Activated naive CD8-positive, alpha-beta T cell treated with anti-CD3 and anti-CD28 coated beads for 36 hours (primary cell): ENCODE measurements around the gene ZBTB7A. TPM values are rescaled to one million over a fixed set of nuclear protein-coding genes. Genes with fewer than 3 reads are reported as not detected.
A peak's percentile ranks its signal among the peaks of the same experiment; 100 is the strongest.

ENCODE experiments used
- DNase-seq: peaks from one replicate; pipeline ENCODE4 v3.0.0; 2021
- H3K27ac Mint-ChIP-seq: one replicate; pipeline ENCODE4 v1.8.0; 2022; ENCODE audit warnings: mild to moderate bottlenecking, moderate library complexity, mixed read lengths
- H3K27me3 Mint-ChIP-seq: one replicate; pipeline ENCODE4 v1.8.0; 2022; ENCODE audit warnings: mild to moderate bottlenecking, mixed read lengths
- H3K36me3 Mint-ChIP-seq: one replicate; pipeline ENCODE4 v1.8.0; 2021; ENCODE audit warnings: mild to moderate bottlenecking, mixed read lengths
- H3K4me1 Mint-ChIP-seq: one replicate; pipeline ENCODE4 v1.8.0; 2021; ENCODE audit warnings: mixed read lengths
- H3K4me3 Mint-ChIP-seq: one replicate; pipeline ENCODE4 v1.8.0; 2022; ENCODE audit warnings: mild to moderate bottlenecking, moderate library complexity, mixed read lengths
- H3K9me3 Mint-ChIP-seq: one replicate; pipeline ENCODE4 v1.8.0; 2022; ENCODE audit warnings: mixed read lengths
- total RNA-seq, 2 experiments: library from RNA; stranded (reverse); gene quantifications; one replicate each; pipeline ENCODE4 v1.2.3, GENCODE V29; 2021

The ZBTB7A gene
- 10 to 100 TPM; 34.9 to 35.9 TPM for total RNA-seq

DNA sequence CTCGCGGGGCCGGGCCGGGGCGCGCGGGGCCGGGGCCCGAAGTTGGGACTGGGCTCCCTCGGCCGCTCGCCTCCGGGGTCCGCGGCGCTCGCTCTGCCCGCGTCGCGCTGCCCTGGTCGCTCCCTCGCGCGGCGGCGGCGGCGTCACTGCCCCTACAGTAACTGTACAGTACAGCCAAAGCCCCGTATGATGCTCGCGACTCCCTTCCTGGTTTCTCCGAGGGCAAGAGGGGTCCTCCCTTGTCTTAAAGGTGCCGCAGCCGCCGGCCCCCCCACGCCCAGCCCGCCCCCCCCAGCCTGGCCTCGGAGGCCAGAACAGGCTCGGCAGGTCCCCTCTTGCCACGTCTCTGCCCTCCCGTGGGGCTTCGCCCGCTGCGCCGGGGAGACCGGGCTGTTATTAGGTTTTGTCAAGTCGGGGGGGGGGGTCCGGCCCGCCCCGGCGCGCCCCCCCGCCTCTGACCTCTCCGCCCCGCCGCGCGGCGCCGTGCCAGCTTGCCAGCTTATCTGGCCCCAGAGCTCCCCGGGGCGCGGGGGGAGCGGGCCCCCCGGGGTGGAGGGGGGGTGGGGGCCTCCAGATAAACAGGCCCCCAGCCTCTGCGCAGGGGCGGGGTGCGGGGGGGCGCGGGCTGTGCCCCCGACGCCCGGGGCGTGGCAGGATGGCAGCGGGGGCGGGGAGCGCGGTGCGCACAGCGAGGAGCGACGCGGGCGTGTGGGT lies at the start of gene ZBTB7A:
ZBTB7A (minus strand) TSS at position 218 of the 714 bp plus-strand sequence. CDS start 11,667 bp downstream, outside the sequence.
- Mint-ChIP-seq H3K4me3 (peak within 1 kb of the TSS; percentile 79), H3K36me3 (peaks cover 9% of the 10 kb centered on the region), H3K27me3 (no peaks in the 10 kb centered on the region), H3K9me3 (no peaks in the 10 kb centered on the region), H3K27ac (peak within 1 kb of the TSS; percentile 74), H3K4me1 (peaks cover 26% of the 10 kb centered on the region)
- peak; percentile 77 for DNase-seq

DNA sequence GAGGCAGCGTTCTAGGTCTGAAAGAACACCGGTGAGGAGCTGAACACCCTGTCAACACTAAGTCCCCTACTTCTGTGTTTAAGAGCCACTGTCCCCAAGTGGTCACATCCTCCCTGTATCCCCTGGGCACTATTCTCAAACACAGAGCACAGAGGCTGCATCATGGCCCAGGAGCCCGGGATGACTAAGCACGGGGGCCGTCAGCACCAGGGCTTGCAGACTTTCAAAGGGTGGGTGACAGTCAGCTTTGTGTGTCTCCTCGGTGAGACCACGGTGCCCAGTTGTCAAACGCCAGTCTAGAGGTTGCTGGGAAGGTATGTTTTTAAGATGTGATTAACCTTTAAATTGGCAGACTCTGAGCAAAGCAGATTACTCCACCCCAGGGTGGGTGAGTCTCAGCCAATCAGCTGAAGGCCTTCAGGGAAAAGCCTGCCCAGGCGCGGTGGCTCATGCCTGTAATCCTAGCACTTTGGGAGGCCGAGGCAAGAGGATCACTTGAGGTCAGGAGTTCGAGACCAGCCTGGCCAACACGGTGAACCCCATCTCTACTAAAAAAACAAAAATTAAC lies 49.2 kb upstream of the ZBTB7A start:
- Mint-ChIP-seq H3K9me3 (no peaks in the 10 kb centered on the region), H3K27me3 (no peaks in the 10 kb centered on the region), H3K27ac (peak overlapping the region; percentile 48), H3K4me1 (peaks cover 30% of the 10 kb centered on the region), H3K36me3 (peaks cover 19% of the 10 kb centered on the region), H3K4me3 (no peak overlapping the region)
- DNase-seq, result peak; percentile 25

- Mint-ChIP-seq H3K27me3 (no peaks in the 10 kb centered on the region), H3K36me3 (peaks cover 23% of the 10 kb centered on the region), H3K27ac (peak overlapping the region; percentile 66), H3K9me3 (no peaks in the 10 kb centered on the region), H3K4me3 (no peak overlapping the region), H3K4me1 (peaks cover 31% of the 10 kb centered on the region)
- peak; percentile 62 for DNase-seq
Measured at GRCh38 chr19:4115050-4115817, 48.5 kb upstream of the ZBTB7A start.

DNA sequence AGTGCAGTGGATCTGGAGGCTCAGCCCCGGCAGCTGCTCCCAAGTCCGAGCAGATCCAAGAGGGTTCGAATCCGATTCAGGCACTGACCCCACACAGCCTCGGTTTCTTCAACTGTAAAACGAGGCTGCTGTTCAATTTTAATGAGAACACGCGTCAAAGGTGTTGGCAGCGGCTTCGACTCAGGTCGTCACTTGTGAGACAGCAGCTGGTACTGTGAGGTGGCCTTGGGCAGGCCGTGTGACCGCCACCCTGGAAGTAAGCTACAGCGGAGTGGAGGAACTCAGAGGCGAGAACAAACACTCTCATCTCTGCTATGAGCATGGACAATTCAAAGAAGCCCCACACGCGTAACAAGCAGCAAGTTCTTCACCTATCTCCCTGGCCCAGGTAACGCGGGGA lies 47.5 kb upstream of the ZBTB7A start:
- peaks cover 34% of the 10 kb centered on the region for H3K36me3 Mint-ChIP-seq
- no peaks in the 10 kb centered on the region for H3K27me3 Mint-ChIP-seq
- no peak overlapping the region for H3K4me3 Mint-ChIP-seq
- no peak overlapping the region for H3K27ac Mint-ChIP-seq
- no peak for DNase-seq
- peaks cover 40% of the 10 kb centered on the region for H3K4me1 Mint-ChIP-seq
- H3K9me3 Mint-ChIP-seq, result no peaks in the 10 kb centered on the region

GRCh38 chr19:4113398-4114088 lies 46.8 kb upstream of the ZBTB7A start:
- Mint-ChIP-seq H3K4me1 (peaks cover 46% of the 10 kb centered on the region), H3K4me3 (no peak overlapping the region), H3K36me3 (peaks cover 40% of the 10 kb centered on the region), H3K27ac (no peak overlapping the region), H3K27me3 (no peaks in the 10 kb centered on the region), H3K9me3 (no peaks in the 10 kb centered on the region)
- no peak for DNase-seq

DNA sequence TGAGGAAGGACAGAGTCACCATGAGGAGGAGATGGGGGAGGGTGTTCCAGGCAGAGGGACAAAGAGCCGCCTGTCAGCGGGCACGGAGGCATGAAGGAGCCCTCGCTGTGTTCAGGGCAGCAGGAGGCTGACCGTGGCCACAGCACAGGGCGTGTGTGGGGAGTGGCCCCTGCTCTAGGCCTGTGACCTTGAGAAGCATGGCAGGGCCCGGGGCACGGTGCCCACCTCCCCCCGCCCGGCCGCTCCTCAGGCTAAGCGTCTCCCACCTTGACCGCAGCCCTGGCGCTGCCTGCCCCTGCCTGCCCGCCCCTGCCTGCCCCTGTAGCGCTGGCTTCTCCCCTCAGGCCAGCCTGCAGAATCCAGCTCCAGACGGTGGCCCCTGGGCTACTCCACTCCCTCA lies 45.7 kb upstream of the ZBTB7A start:
- H3K27ac Mint-ChIP-seq, result no peak overlapping the region
- peaks cover 47% of the 10 kb centered on the region for H3K4me1 Mint-ChIP-seq
- no peak overlapping the region for H3K4me3 Mint-ChIP-seq

DNA sequence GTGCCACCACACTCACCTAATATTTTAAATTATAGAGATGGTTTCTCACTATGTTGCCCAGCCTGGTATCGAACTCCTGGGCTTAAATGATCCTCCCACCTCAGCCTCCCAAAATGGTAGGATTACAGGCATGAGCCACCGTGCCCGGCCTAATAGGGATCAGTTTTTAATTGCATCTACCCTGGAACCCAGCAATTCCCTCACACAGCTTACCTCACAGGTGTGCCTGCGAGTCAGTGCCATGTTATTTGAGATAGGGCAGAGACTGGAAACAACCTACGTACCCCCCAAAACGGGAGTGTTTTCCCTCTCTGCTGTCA lies 42.9 kb upstream of the ZBTB7A start:
- peaks cover 69% of the 10 kb centered on the region for H3K36me3 Mint-ChIP-seq
- peak overlapping the region; percentile 91 for H3K27ac Mint-ChIP-seq
- no peak overlapping the region for H3K4me3 Mint-ChIP-seq
- H3K27me3 Mint-ChIP-seq, result no peaks in the 10 kb centered on the region
- H3K4me1 Mint-ChIP-seq, result peaks cover 48% of the 10 kb centered on the region
- peaks cover 2% of the 10 kb centered on the region for H3K9me3 Mint-ChIP-seq
- DNase-seq, result no peak

More for the DNA sequence above, 45.7 kb upstream of the ZBTB7A start:
- DNase-seq, result no peak
- no peaks in the 10 kb centered on the region for H3K9me3 Mint-ChIP-seq
- H3K36me3 Mint-ChIP-seq, result peaks cover 49% of the 10 kb centered on the region
- H3K27me3 Mint-ChIP-seq, result no peaks in the 10 kb centered on the region

- H3K9me3 Mint-ChIP-seq, result peaks cover 2% of the 10 kb centered on the region
- H3K27me3 Mint-ChIP-seq, result no peaks in the 10 kb centered on the region
- peaks cover 49% of the 10 kb centered on the region for H3K4me1 Mint-ChIP-seq
- peak; percentile 72 for DNase-seq
- peaks cover 69% of the 10 kb centered on the region for H3K36me3 Mint-ChIP-seq
- H3K4me3 Mint-ChIP-seq, result peak overlapping the region; percentile 24
- peak overlapping the region; percentile 91 for H3K27ac Mint-ChIP-seq
Measured at GRCh38 chr19:4108767-4109625, 42.3 kb upstream of the ZBTB7A start.

DNA sequence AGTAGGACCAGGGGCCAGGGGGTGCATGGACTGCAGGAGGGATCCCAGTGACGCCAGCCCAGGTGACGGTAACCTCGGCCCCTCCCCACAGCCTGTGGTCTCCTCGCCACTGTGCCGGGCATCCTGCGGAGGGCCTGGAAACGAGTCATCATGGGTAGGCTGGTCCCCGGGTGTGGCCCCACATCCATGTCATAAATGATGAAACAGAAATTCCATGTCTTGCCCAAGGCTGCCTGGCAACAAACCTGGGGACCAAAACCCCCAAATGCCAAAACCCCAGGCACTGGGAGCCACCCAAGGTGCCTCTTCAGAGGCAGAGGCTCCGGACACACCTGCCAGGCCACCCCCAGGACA lies 36.4 kb upstream of the ZBTB7A start:
- peak; percentile 41 for DNase-seq
- peaks cover 36% of the 10 kb centered on the region for H3K36me3 Mint-ChIP-seq
- peaks cover 25% of the 10 kb centered on the region for H3K4me1 Mint-ChIP-seq
- H3K4me3 Mint-ChIP-seq, result no peak overlapping the region
- no peaks in the 10 kb centered on the region for H3K27me3 Mint-ChIP-seq
- H3K27ac Mint-ChIP-seq, result peak overlapping the region; percentile 34
- H3K9me3 Mint-ChIP-seq, result peaks cover 2% of the 10 kb centered on the region

- Mint-ChIP-seq H3K36me3 (peaks cover 32% of the 10 kb centered on the region), H3K27me3 (no peaks in the 10 kb centered on the region), H3K9me3 (peaks cover 2% of the 10 kb centered on the region), H3K27ac (no peak overlapping the region), H3K4me3 (no peak overlapping the region), H3K4me1 (peaks cover 24% of the 10 kb centered on the region)
- no peak for DNase-seq
Measured at GRCh38 chr19:4102339-4103079, 35.8 kb upstream of the ZBTB7A start.

- Mint-ChIP-seq H3K27ac (no peak overlapping the region), H3K36me3 (peaks cover 30% of the 10 kb centered on the region), H3K4me1 (peaks cover 18% of the 10 kb centered on the region), H3K27me3 (no peaks in the 10 kb centered on the region), H3K4me3 (no peak overlapping the region), H3K9me3 (peaks cover 2% of the 10 kb centered on the region)
- no peak for DNase-seq
Measured at GRCh38 chr19:4101496-4101770, 34.7 kb upstream of the ZBTB7A start.

DNA sequence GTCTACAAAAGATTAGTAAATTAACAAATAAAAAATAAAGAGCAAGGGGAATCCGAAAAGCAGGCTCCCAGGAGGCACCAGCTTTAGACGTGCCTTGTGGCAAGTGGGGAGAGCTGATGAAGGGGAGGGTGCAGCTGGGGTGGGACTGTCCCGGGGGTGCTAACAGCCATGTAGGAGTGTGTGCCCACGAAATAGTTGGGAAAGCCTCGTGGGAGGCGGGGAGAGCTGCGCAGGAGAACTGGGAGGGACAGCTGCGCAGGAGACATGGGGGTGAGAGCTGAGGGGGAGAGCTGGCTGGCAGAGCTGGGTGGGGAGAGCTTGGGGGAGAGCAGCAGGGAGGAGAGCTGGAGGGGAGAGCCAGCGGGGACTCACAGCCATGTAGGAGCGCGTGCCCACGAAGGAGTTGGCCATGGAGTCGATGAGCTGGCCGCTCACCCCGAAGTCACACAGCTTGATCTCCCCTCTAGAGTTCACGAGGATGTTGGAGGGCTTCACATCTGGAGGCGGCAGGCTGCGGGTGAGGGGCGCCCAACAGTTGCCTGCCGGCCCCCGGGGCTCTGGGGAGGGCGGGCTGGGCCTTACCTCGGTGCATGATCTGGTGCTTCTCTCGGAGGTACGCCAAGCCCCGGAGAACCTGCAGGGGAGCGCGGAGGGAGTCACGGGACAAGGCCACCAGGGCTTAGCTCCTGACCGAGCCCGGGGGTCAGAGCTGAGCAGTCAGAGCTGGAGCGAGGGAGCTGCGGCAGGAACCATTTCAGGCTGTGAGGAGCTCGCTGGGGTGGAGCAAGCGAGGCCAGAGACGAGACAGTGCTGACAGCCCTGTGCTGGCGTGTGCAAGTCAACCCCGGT lies 34.2 kb upstream of the ZBTB7A start:
- Mint-ChIP-seq H3K4me3 (no peak overlapping the region), H3K9me3 (peaks cover 2% of the 10 kb centered on the region), H3K27ac (no peak overlapping the region), H3K4me1 (peaks cover 17% of the 10 kb centered on the region), H3K36me3 (peaks cover 27% of the 10 kb centered on the region), H3K27me3 (no peaks in the 10 kb centered on the region)
- no peak for DNase-seq

DNA sequence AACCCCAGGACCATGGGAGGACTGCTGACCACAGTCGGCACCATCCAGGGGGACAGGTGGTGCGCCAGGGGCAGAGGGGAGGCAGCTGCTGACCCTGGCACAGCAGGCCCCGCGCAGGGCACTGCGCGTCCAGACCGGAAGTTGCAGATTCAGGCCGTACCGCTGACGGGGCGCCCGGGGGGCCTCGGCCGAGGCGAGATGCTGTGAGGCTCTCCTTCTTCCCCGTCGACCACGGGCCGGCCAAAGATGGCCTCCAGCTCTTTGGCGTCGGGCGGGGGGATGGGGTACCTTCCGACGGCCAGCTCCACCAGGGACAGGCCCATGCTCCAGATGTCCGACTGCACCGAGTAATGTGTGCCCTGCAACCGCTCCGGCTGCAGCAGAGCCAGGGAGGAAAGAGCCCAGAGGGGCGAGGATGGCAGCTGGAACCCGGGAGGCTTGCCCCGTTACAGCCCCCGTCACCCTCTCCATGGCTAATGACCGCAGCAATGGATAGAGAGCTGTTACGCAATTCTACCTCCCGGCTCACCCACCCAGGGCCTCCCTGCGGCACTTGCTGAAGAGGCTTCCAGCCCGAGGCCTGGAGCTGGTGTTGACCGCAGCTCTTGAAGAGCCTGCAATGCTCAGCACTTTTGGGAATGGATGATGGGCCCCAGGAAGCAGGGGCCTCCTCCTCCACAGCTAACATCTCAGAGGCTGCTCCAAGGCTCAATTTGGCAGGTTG lies 32.5 kb upstream of the ZBTB7A start:
- H3K4me3 Mint-ChIP-seq, result no peak overlapping the region
- H3K27me3 Mint-ChIP-seq, result no peaks in the 10 kb centered on the region
- no peak overlapping the region for H3K27ac Mint-ChIP-seq

More for the DNA sequence above, 32.5 kb upstream of the ZBTB7A start:
- Mint-ChIP-seq H3K4me1 (peaks cover 3% of the 10 kb centered on the region), H3K36me3 (peaks cover 19% of the 10 kb centered on the region), H3K9me3 (no peaks in the 10 kb centered on the region)
- no peak for DNase-seq
